Natural killer cell (primary cell): ENCODE data around the gene SUSD3. TPM values are rescaled to one million over a fixed set of nuclear protein-coding genes. Genes with fewer than 3 reads are reported as not detected.
A peak's percentile ranks its signal among the peaks of the same experiment; 100 is the strongest.

Experiments
- ATAC-seq, 3 donors: fragments of 150-1000 bp in 2 of 3; fragments of 200-7000 bp in 1 of 3; cut with Tn5 transposase; 1 replicate in 1 of 3; 2 replicates in 2 of 3; pipeline ENCODE4 v1.10.0; 2021; ENCODE audit warnings: mild to moderate bottlenecking in 2 of 3, moderate library complexity in 2 of 3
- DNase-seq, 2 donors: peaks; one replicate each; pipeline versions ENCODE4 v3.0.0 to v3.0.0-alpha.2; 2013 to 2021; ENCODE audit warnings: mixed read lengths in 1 of 2
- H3K27ac ChIP-seq: one replicate; pipeline ENCODE4 v1.5.1; 2013; ENCODE audit warnings: mild to moderate bottlenecking, low read length
- H3K27me3 ChIP-seq: one replicate; pipeline ENCODE4 v1.6.1; 2013; ENCODE audit warnings: low read length; ENCODE audit not compliant: control insufficient read depth, insufficient read depth
- H3K36me3 ChIP-seq: one replicate; pipeline ENCODE4 v1.6.1; 2013; ENCODE audit warnings: low read length; ENCODE audit not compliant: control insufficient read depth, insufficient read depth
- H3K4me1 ChIP-seq: one replicate; pipeline ENCODE4 v1.6.1; 2013; ENCODE audit warnings: low read length; ENCODE audit not compliant: control insufficient read depth, insufficient read depth
- H3K4me3 ChIP-seq: one replicate; pipeline ENCODE4 v1.5.1; 2013; ENCODE audit warnings: low read length
- H3K9me3 ChIP-seq: one replicate; pipeline ENCODE4 v1.6.1; 2013; ENCODE audit warnings: low read length; ENCODE audit not compliant: control insufficient read depth, insufficient read depth
- H3K27ac Mint-ChIP-seq, 2 donors: one replicate each; pipeline ENCODE4 v1.8.0; 2022; ENCODE audit warnings: mild to moderate bottlenecking in 2 of 2, mixed read lengths in 2 of 2, moderate library complexity in 1 of 2
- H3K27me3 Mint-ChIP-seq, 2 donors: one replicate each; pipeline ENCODE4 v1.8.0; 2022; ENCODE audit warnings: low read depth in 2 of 2, mixed read lengths in 2 of 2
- H3K36me3 Mint-ChIP-seq: one replicate; pipeline ENCODE4 v1.8.0; 2022; ENCODE audit warnings: mixed read lengths
- H3K4me1 Mint-ChIP-seq, 2 donors: one replicate each; pipeline ENCODE4 v1.8.0; 2022; ENCODE audit warnings: mixed read lengths in 2 of 2
- H3K4me3 Mint-ChIP-seq: one replicate; pipeline ENCODE4 v1.8.0; 2022; ENCODE audit warnings: mild to moderate bottlenecking, moderate library complexity, mixed read lengths
- H3K9me3 Mint-ChIP-seq, 2 donors: one replicate each; pipeline ENCODE4 v1.8.0; 2022; ENCODE audit warnings: mixed read lengths in 2 of 2
- WGBS: methylation state at CpG from one replicate; pipeline ENCODE4 v1.1.7; 2013; ENCODE audit warnings: missing lambda C conversion rate; ENCODE audit not compliant: insufficient coverage; 5-methylcytosine and 5-hydroxymethylcytosine counted together
- intact Hi-C: fragments of 100-400 bp; cut with micrococcal nuclease; formaldehyde crosslinking; loops from one replicate; pipeline ENCODE4 v1.14.2; 2022
- total RNA-seq, 4 donors: library from RNA; stranded (reverse); fragments of 120-200 nt in 1 of 4; gene quantifications; one replicate each; pipeline versions ENCODE4 v1.2.3 to v1.2.4, GENCODE V29; 2013 to 2022
- TF ChIP-seq, protein P1 (sequence below): fragments of 200-600 bp; IDR thresholded peaks from one replicate; pipeline ENCODE4 v1.8.0; 2022; ENCODE audit warnings: antibody characterized with exemption

Gene SUSD3
- total RNA-seq, 3 donors from 2014 or later (not counting 1 experiment from before 2014, with no cell fraction given), result 1.2 to 2.1 (median 1.8) TPM

DNA sequence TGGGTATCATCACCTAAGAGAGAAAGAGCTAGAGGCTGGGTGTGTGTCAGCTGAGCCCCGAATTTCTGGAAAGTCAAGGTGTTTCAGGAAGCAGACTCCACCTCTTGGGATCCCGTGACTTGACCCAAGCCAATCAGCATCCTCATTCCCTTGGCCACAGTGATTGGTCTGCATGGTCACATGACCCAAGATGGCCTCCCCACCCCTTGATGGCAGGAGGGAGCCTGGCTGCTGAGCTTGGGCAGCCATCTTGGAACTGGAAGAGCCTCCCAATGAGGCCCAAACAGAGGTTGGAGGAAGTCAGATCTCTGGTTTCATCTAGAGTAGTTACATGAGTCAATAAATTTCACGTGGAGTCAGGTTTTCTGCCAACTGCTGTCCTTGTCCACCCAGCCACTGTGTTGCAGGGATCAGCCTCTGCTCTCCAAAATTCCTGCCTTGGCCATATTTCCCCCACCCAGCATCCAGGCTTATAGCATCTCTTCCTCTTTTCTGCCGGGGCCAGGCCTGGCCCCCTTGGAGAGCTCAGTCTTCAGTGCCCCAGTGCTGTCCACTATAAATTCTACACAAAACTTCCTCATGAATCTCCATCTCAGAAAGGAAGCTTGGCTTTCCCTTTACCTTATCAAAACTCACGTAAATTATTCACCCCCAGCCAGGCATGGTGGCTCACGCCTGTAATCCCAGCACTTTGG lies 17.2 kb upstream of the SUSD3 start:
- DNase-seq (no peak), ATAC-seq (peak in 1 of 3 donors; percentile 38)
- peaks cover 27% of the 10 kb centered on the region for H3K4me1 ChIP-seq
- H3K4me1 Mint-ChIP-seq, result peaks cover 20 to 43% of the 10 kb centered on the region in 2 donors
- H3K9me3 ChIP-seq, result no peaks in the 10 kb centered on the region
- H3K4me3 ChIP-seq, result no peak overlapping the region
- H3K27me3 Mint-ChIP-seq, result peaks cover 19 to 23% of the 10 kb centered on the region in 2 donors
- H3K27me3 ChIP-seq, result no peaks in the 10 kb centered on the region
- intact Hi-C loops, result no loop called here
- H3K27ac Mint-ChIP-seq, result peak overlapping the region in 1 of 2 donors; percentile 36
- TF ChIP-seq, protein P1, sequence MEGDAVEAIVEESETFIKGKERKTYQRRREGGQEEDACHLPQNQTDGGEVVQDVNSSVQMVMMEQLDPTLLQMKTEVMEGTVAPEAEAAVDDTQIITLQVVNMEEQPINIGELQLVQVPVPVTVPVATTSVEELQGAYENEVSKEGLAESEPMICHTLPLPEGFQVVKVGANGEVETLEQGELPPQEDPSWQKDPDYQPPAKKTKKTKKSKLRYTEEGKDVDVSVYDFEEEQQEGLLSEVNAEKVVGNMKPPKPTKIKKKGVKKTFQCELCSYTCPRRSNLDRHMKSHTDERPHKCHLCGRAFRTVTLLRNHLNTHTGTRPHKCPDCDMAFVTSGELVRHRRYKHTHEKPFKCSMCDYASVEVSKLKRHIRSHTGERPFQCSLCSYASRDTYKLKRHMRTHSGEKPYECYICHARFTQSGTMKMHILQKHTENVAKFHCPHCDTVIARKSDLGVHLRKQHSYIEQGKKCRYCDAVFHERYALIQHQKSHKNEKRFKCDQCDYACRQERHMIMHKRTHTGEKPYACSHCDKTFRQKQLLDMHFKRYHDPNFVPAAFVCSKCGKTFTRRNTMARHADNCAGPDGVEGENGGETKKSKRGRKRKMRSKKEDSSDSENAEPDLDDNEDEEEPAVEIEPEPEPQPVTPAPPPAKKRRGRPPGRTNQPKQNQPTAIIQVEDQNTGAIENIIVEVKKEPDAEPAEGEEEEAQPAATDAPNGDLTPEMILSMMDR, result no peak
- H3K9me3 Mint-ChIP-seq, result no peaks in the 10 kb centered on the region
- no peak overlapping the region for H3K27ac ChIP-seq
- no peak overlapping the region for H3K4me3 Mint-ChIP-seq
- 85% methylated on average over 6 of the region's 6 CpGs for WGBS
- H3K36me3 ChIP-seq, result peaks cover 4% of the 10 kb centered on the region
- H3K36me3 Mint-ChIP-seq, result no peaks in the 10 kb centered on the region

DNA sequence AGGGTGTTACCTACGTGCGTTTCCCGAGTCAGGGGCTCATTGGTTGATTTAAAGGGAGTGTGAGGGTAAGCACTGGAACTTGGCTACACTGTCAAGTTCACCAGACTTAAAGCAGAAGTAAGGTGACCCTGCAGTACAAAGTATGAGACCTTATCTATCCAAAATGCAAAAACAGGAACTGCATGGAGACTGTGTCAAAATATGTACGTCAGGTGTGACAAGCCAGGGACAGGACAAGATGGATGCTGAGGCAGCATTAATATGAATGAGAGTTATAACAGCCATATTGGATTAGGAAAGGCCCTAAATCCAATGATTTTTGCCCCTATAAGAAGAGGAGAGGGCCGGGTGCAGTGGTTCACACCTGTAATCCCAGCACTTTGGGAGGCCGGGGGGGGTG lies 15.4 kb upstream of the SUSD3 start:
- 67% methylated on average over 6 of the region's 6 CpGs for WGBS
- intact Hi-C loops, result no loop called here
- no peak for DNase-seq
- Histone ChIP-seq H3K4me1 (peaks cover 8% of the 10 kb centered on the region), H3K4me3 (no peak overlapping the region), H3K27ac (no peak overlapping the region), H3K9me3 (no peaks in the 10 kb centered on the region), H3K27me3 (no peaks in the 10 kb centered on the region), H3K36me3 (no peaks in the 10 kb centered on the region)
- Mint-ChIP-seq H3K27me3 (peaks cover 24 to 32% of the 10 kb centered on the region in 2 donors), H3K9me3 (no peaks in the 10 kb centered on the region), H3K27ac (no peak overlapping the region), H3K4me1 (peaks cover 20 to 27% of the 10 kb centered on the region in 2 donors), H3K4me3 (no peak overlapping the region), H3K36me3 (no peaks in the 10 kb centered on the region)
- peak in 1 of 3 donors; percentile 81 for ATAC-seq
- TF ChIP-seq, protein P1, result no peak

DNA sequence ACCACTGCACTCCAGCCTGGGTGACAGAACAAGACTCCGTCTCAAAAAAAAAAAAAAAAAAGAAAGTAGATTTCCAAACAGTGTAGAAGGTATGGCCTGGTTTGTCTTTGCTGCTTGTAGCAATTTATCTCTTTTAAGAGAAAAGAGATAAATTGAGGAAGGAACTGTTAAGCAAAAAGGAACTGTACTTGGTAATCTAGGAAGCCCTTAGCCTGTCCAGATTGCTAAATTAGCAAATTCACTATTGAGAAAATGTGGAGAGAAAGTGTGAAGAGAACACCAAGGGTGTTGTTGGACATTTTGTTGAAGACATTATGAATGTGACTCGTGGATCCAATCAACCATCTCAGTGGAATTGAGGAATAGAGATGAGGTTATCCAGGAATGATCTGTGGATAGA lies 13.0 kb upstream of the SUSD3 start:
- H3K4me3 ChIP-seq, result no peak overlapping the region
- H3K27me3 ChIP-seq, result no peaks in the 10 kb centered on the region
- ATAC-seq (peak in 1 of 3 donors; percentile 36), DNase-seq (no peak)
- Mint-ChIP-seq H3K4me1 (peaks cover 14 to 28% of the 10 kb centered on the region in 2 donors), H3K36me3 (no peaks in the 10 kb centered on the region), H3K27ac (no peak overlapping the region), H3K4me3 (no peak overlapping the region), H3K27me3 (peaks cover 35 to 46% of the 10 kb centered on the region in 2 donors), H3K9me3 (no peaks in the 10 kb centered on the region)
- H3K27ac ChIP-seq, result no peak overlapping the region
- WGBS, result 93% methylated on average over 2 of the region's 2 CpGs
- TF ChIP-seq, protein P1, result no peak
- intact Hi-C loops, result no loop called here
- peaks cover 9% of the 10 kb centered on the region for H3K4me1 ChIP-seq
- H3K9me3 ChIP-seq, result no peaks in the 10 kb centered on the region
- no peaks in the 10 kb centered on the region for H3K36me3 ChIP-seq
